ENCODE measurements around the gene RPS24. TPM values are rescaled to one million over a fixed set of nuclear protein-coding genes. Genes with fewer than 3 reads are reported as not detected.
A peak's percentile ranks its signal among the peaks of the same experiment; 100 is the strongest.

Gene RPS24
- total and polyA plus RNA-seq, 2 of the 8 experiments (the other 6 are each of a cell fraction or from before 2014, with no cell fraction given) = 2,128 to 3,943 TPM

- ChIA-PET CTCF (ENCODE audit: partially characterized antibody) (interaction anchor here (0.6 to 1.2 kb wide), 3 partner anchors 14 to 72 kb away, joined by 3 to 6 read pairs (median 4); no protein-coding TSS in a partner anchor), POLR2A (ENCODE audit: partially characterized antibody) (interaction anchor here (0.7 to 2.4 kb wide), 2 partner anchors 17 to 18 kb away, joined by 3 to 6 read pairs; no protein-coding TSS in a partner anchor)
- Histone ChIP-seq H2BK20ac (ENCODE audit: low read length) (no peak overlapping the region), H2BK5ac (ENCODE audit: low read depth, low read length) (no peak overlapping the region; the same call in 1 of the 2 replicates), H4K20me1 (replicated peaks in 1 of 2; ENCODE audit: control insufficient read depth in 1 of 2, insufficient read depth in 2 of 2, low read length in 2 of 2) (peaks cover 0 to 3% of the 10 kb centered on the region in 2 experiments), H3K79me1 (ENCODE audit: low read depth, low read length) (no peaks in the 10 kb centered on the region), H3K9me3 (ENCODE audit: insufficient read depth in 2 of 2, low read depth in 1 of 2, low read length in 1 of 2) (no peaks in the 10 kb centered on the region), H2AFZ (ENCODE audit: low read length) (no peak overlapping the region), H3K9ac (replicated peaks in 1 of 4; ENCODE audit: extremely low read depth in 1 of 4, low read depth in 3 of 4, low read length in 3 of 4) (no peak overlapping the region), H3K4me1 (replicated peaks in 1 of 4; ENCODE audit: control insufficient read depth in 3 of 4, insufficient read depth in 4 of 4, low read length in 3 of 4) (no peaks in the 10 kb centered on the region), H2AK5ac (ENCODE audit: low read depth, low read length) (no peak overlapping the region), H2BK12ac (ENCODE audit: low read depth, low read length) (no peak overlapping the region), H3K4me3 (ENCODE audit: extremely low read depth in 1 of 4, insufficient read depth in 2 of 4, low read depth in 3 of 4, low read length in 4 of 4) (no peak overlapping the region), H3K14ac (ENCODE audit: insufficient read length) (no peak overlapping the region), H3K79me2 (ENCODE audit: control insufficient read depth in 1 of 2, insufficient read depth in 2 of 2, low read length in 2 of 2) (no peaks in the 10 kb centered on the region), H3K56ac (replicated peaks; ENCODE audit: insufficient read length, low read depth, low read length) (no peak overlapping the region), H3K27me3 (replicated peaks in 1 of 4; ENCODE audit: control insufficient read depth in 3 of 4, extremely low read depth in 1 of 4, insufficient read depth in 3 of 4, low read length in 3 of 4) (no peaks in the 10 kb centered on the region), H3K4me2 (ENCODE audit: insufficient read depth in 1 of 2, low read depth in 2 of 2, low read length in 2 of 2) (no peak overlapping the region), H2BK15ac (ENCODE audit: low read length) (no peak overlapping the region), H3K23me2 (ENCODE audit: low read depth, low read length) (no peaks in the 10 kb centered on the region), H4K91ac (replicated peaks; ENCODE audit: insufficient read length, low read length) (no peak overlapping the region), H3K23ac (ENCODE audit: insufficient read length) (no peak overlapping the region), H2BK120ac (replicated peaks; ENCODE audit: low read depth, low read length) (no peak overlapping the region), H3K18ac (ENCODE audit: extremely low read depth, low read length) (no peak overlapping the region), H3K4ac (replicated peaks; ENCODE audit: insufficient read length, low read depth, low read length) (no peak overlapping the region), H3K27ac (ENCODE audit: low read depth, low read length) (no peak overlapping the region), H3K36me3 (ENCODE audit: control insufficient read depth in 2 of 4, insufficient read depth in 4 of 4, low read length in 3 of 4) (peaks cover 44 to 88% (median 73%) of the 10 kb centered on the region in 4 experiments), H4K5ac (ENCODE audit: insufficient read length, low read depth, low read length) (no peak overlapping the region), H4K8ac (ENCODE audit: extremely low read depth, insufficient read depth, low read length) (no peak overlapping the region)
- DNase-seq (ENCODE audit: low read depth in 1 of 2, low spot score in 2 of 2) (no peak), FAIRE-seq (no peak)
- WGBS, 2 experiments (ENCODE audit: extremely low coverage in 1 of 2, insufficient coverage in 1 of 2, insufficient read length in 1 of 2, insufficient replicate concordance in 2 of 2, low coverage in 1 of 2, low lambda C conversion rate in 2 of 2, missing lambda C conversion rate in 1 of 2) = 95% methylated on average over 16 of the region's 16 CpGs; no CpG with 5 or more reads in 1 of the 2 experiments
- TF ChIP-seq RAD21 (IDR thresholded peaks at IDR 0.05 in 1 of 2, conservative IDR thresholded peaks at IDR 0.05 in 1 of 2; ENCODE audit: low read depth in 2 of 2, low read length in 2 of 2) = 0 out of 4 replicates have a peak, but pooled peaks of 1 of the 2 experiments have one; percentile 8
Measured at GRCh38 chr10:78004215-78005026, 29.2 kb upstream of the RPS24 start.
